ENCODE measurements around the gene PCGF1.

Gene PCGF1

DNA sequence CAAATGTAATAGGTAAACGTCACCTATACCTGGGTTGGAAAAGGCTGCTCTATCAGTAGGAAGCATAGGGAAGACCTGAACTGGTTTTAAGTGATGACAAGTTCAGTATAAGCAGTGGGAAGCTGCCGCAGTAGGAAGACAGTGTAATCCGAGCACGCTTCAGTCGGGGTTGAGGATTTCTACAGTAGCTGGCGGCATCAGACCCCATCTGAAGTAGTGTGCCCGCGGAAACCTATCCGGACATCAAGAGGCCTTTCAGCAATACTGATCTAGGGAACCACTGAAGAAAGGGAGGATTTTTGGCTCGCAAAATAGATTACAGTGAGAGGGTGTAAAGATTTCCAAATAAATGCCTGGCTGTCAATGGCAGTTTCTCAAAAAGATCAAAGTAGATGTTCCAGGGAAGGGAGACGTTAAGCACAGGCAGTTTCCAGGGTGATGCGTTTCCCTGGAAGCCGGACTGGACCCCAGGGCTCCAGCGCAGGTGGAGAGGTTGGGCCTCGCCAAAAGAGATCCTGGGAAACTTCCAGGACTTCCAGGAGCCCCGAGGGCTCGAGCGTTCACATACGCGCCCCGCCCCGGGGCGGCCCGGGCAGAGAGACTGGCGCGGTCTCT, 40.9 kb upstream of the PCGF1 start:
- TF ChIP-seq, protein P1, sequence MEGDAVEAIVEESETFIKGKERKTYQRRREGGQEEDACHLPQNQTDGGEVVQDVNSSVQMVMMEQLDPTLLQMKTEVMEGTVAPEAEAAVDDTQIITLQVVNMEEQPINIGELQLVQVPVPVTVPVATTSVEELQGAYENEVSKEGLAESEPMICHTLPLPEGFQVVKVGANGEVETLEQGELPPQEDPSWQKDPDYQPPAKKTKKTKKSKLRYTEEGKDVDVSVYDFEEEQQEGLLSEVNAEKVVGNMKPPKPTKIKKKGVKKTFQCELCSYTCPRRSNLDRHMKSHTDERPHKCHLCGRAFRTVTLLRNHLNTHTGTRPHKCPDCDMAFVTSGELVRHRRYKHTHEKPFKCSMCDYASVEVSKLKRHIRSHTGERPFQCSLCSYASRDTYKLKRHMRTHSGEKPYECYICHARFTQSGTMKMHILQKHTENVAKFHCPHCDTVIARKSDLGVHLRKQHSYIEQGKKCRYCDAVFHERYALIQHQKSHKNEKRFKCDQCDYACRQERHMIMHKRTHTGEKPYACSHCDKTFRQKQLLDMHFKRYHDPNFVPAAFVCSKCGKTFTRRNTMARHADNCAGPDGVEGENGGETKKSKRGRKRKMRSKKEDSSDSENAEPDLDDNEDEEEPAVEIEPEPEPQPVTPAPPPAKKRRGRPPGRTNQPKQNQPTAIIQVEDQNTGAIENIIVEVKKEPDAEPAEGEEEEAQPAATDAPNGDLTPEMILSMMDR (IDR thresholded peaks at IDR 0.05; ENCODE audit: control insufficient read depth, insufficient read depth, low read depth, low read length, missing control alignments), result no peak
- H3K4me3 ChIP-seq (ENCODE audit: control insufficient read depth, low read depth, low read length), result peak overlapping the region; percentile 32
- no peak for DNase-seq (ENCODE audit: low read depth)

DNA sequence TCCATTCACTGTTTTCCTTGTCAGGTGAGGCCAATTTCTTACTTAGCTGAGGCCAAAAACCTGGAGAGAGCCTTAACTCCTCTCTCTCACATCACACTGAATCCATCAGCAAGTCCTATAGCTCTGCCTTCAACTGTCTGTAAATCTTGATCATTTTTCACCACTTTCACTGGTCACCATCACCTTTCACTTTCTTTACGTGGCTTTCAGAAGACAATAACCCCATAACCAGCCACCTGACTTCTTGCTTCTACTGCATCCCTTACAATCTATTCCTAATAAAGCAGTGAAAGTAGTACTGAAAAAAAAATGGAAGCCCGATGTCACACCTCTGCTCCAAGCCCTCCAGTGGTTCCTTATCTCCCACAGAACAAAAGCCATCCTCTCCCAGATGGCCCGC, 38.5 kb upstream of the PCGF1 start:
- no peak overlapping the region for H3K4me3 ChIP-seq (ENCODE audit: control insufficient read depth, low read depth, low read length)
- DNase-seq (ENCODE audit: low read depth), result no peak
- TF ChIP-seq, protein P1 (IDR thresholded peaks at IDR 0.05; ENCODE audit: control insufficient read depth, insufficient read depth, low read depth, low read length, missing control alignments), result no peak

GRCh38 chr2:74544634-74545033, 37.1 kb upstream of the PCGF1 start:
- no peak overlapping the region for H3K4me3 ChIP-seq (ENCODE audit: control insufficient read depth, low read depth, low read length)
- TF ChIP-seq, protein P1 (IDR thresholded peaks at IDR 0.05; ENCODE audit: control insufficient read depth, insufficient read depth, low read depth, low read length, missing control alignments), result no peak
- DNase-seq (ENCODE audit: low read depth), result no peak

GRCh38 chr2:74542978-74543377, 35.5 kb upstream of the PCGF1 start:
- no peak for DNase-seq (ENCODE audit: low read depth)
- H3K4me3 ChIP-seq (ENCODE audit: control insufficient read depth, low read depth, low read length), result no peak overlapping the region
- TF ChIP-seq, protein P1 (IDR thresholded peaks at IDR 0.05; ENCODE audit: control insufficient read depth, insufficient read depth, low read depth, low read length, missing control alignments), result no peak

GRCh38 chr2:74540291-74540690, 32.8 kb upstream of the PCGF1 start:
- TF ChIP-seq, protein P1 (IDR thresholded peaks at IDR 0.05; ENCODE audit: control insufficient read depth, insufficient read depth, low read depth, low read length, missing control alignments), result no peak
- no peak overlapping the region for H3K4me3 ChIP-seq (ENCODE audit: control insufficient read depth, low read depth, low read length)
- no peak for DNase-seq (ENCODE audit: low read depth)

GRCh38 chr2:74538881-74539339, 31.4 kb upstream of the PCGF1 start:
- no peak overlapping the region for H3K4me3 ChIP-seq (ENCODE audit: control insufficient read depth, low read depth, low read length)
- DNase-seq (ENCODE audit: low read depth), result no peak
- TF ChIP-seq, protein P1 (IDR thresholded peaks at IDR 0.05; ENCODE audit: control insufficient read depth, insufficient read depth, low read depth, low read length, missing control alignments), result no peak

Measured in AG09309 (cell line).